HepG2 (cell line): ENCODE measurements around the gene CHPF. TPM values are rescaled to one million over a fixed set of nuclear protein-coding genes. Genes with fewer than 3 reads are reported as not detected.

Source experiments
- ATAC-seq: fragments of 200-7000 bp; cut with Tn5 transposase; 3 replicates; pipeline ENCODE4 v1.9.1; 2020; ENCODE audit warnings: mild to moderate bottlenecking, moderate library complexity
- BruUV-seq: library from RNA; stranded (reverse); fragments of 400-500 nt; replicated peaks from 2 replicates; lab custom pipeline; 2021; lab: Mats Ljungman, UMichigan
- CTCF ChIA-PET: fragments of 300-600 bp; formaldehyde crosslinking; extraction: SDS; loops from one replicate; lab custom pipeline; 2021; ENCODE audit warnings: low total read pairs, inconsistent platforms, low intra/inter-chr PET ratio; lab: Yijun Ruan, JAX
- POLR2A ChIA-PET: fragments of 350-600 bp; sonication (Branson Sonifier 250); formaldehyde crosslinking; loops from one replicate; lab custom pipeline; 2020; ENCODE audit warnings: antibody characterized with exemption, inconsistent platforms; lab: Yijun Ruan, JAX
- DNase-seq: peaks from one replicate; pipeline ENCODE4 v3.0.0-alpha.2; 2015; ENCODE audit warnings: low spot score
- FAIRE-seq: peaks from 3 replicates; lab custom pipeline; 2011; peaks lifted over from hg19 to GRCh38; lab: Jason Lieb, UNC
- H2AFZ ChIP-seq: one replicate; pipeline ENCODE4 v1.6.1; 2011; ENCODE audit warnings: low read length, inconsistent platforms
- H3K27ac ChIP-seq: fragments of 300-600 bp; 3 replicates; pipeline ENCODE4 v1.8.0; 2011; ENCODE audit warnings: mixed run types, mild to moderate bottlenecking, mixed read lengths, low read length, inconsistent platforms; ENCODE audit not compliant: insufficient read depth; ENCODE audit errors: extremely low read length
- H3K27me3 ChIP-seq, 2 experiments: fragments of 200-600 bp in 1 of 2; 2 replicates in 1 of 2; 3 replicates in 1 of 2; pipeline versions ENCODE4 v1.6.0 to v1.8.0; 2011; ENCODE audit warnings: low read length in 2 of 2, mild to moderate bottlenecking in 2 of 2, moderate library complexity in 2 of 2, inconsistent platforms in 1 of 2; ENCODE audit not compliant: insufficient read depth in 2 of 2, control insufficient read depth in 1 of 2
- H3K36me3 ChIP-seq, 2 experiments: fragments of 200-600 bp in 1 of 2; replicated peaks in 1 of 2; 2 replicates in 1 of 2; 3 replicates in 1 of 2; pipeline versions ENCODE4 v1.5.1 to v1.8.0; 2011; ENCODE audit warnings: low read length in 2 of 2, inconsistent platforms in 1 of 2; ENCODE audit not compliant: insufficient read depth in 2 of 2, control insufficient read depth in 1 of 2
- H3K4me1 ChIP-seq: 2 replicates; pipeline ENCODE4 v1.5.1; 2012; ENCODE audit warnings: low read length, inconsistent platforms; ENCODE audit not compliant: insufficient read depth
- H3K4me2 ChIP-seq: 2 replicates; pipeline ENCODE4 v1.6.0; 2011; ENCODE audit warnings: low read depth, low read length, inconsistent platforms
- H3K4me3 ChIP-seq, 3 experiments: fragments of 200-600 bp in 1 of 3; sonication (generic), shearing (Covaris generic) in 1 of 3; replicated peaks in 1 of 3; 2 replicates each; pipeline ENCODE4 v1.5.1; 2011 to 2016; ENCODE audit warnings: low read length in 3 of 3, inconsistent platforms in 2 of 3, low read depth in 2 of 3, mild to moderate bottlenecking in 2 of 3, control low read depth in 1 of 3, mixed read lengths in 1 of 3; ENCODE audit not compliant: insufficient read depth in 1 of 3
- H3K79me2 ChIP-seq: one replicate; pipeline ENCODE4 v1.6.1; 2011; ENCODE audit warnings: low read length, inconsistent platforms; ENCODE audit not compliant: insufficient read depth
- H3K9ac ChIP-seq: 2 replicates; pipeline ENCODE4 v1.6.0; 2011; ENCODE audit warnings: mild to moderate bottlenecking, low read depth, low read length, inconsistent platforms; ENCODE audit not compliant: insufficient read depth
- H3K9me3 ChIP-seq: 2 replicates; pipeline ENCODE4 v1.5.1; 2012; ENCODE audit warnings: mild to moderate bottlenecking, low read length
- H4K20me1 ChIP-seq: 2 replicates; pipeline ENCODE4 v1.6.0; 2011; ENCODE audit warnings: inconsistent platforms, mild to moderate bottlenecking, low read length, moderate library complexity; ENCODE audit not compliant: insufficient read depth
- CAMTA2 ChIP-seq: sonication (generic); formaldehyde crosslinking; IDR thresholded peaks from 2 replicates; pipeline ENCODE4 v1.4.0; 2020; ENCODE audit warnings: mild to moderate bottlenecking, missing genetic modification reagents, borderline replicate concordance
- HNF4A ChIP-seq: sonication (generic); formaldehyde crosslinking; IDR thresholded peaks from 2 replicates; pipeline ENCODE4 v1.4.0; 2020; ENCODE audit warnings: missing genetic modification reagents
- KAT8 ChIP-seq: IDR thresholded peaks from 2 replicates; pipeline ENCODE4 v1.6.1; 2016; ENCODE audit warnings: missing genetic modification reagents, missing compliant biosample characterization
- MEIS2 ChIP-seq: sonication (generic); formaldehyde crosslinking; IDR thresholded peaks from 2 replicates; pipeline ENCODE4 v1.9.0; 2021; ENCODE audit warnings: mild to moderate bottlenecking, missing genetic modification reagents
- MXD3 ChIP-seq: IDR thresholded peaks from 2 replicates; pipeline ENCODE4 v1.6.1; 2016; ENCODE audit warnings: mild to moderate bottlenecking, missing biosample characterization, missing genetic modification reagents
- ZBTB1 ChIP-seq: sonication (generic); formaldehyde crosslinking; IDR thresholded peaks from 2 replicates; pipeline ENCODE4 v1.4.0; 2020; ENCODE audit warnings: missing genetic modification reagents, borderline replicate concordance
- ZMAT3 ChIP-seq: sonication (generic); formaldehyde crosslinking; conservative IDR thresholded peaks from 2 replicates; pipeline ENCODE4 v1.7.0; 2021; ENCODE audit warnings: missing genetic modification reagents
- ZNF264 ChIP-seq: sonication (generic); formaldehyde crosslinking; IDR thresholded peaks from 2 replicates; pipeline ENCODE4 v1.4.0; 2020; ENCODE audit warnings: missing genetic modification reagents
- ZNF292 ChIP-seq: sonication (generic); formaldehyde crosslinking; IDR thresholded peaks from 2 replicates; pipeline ENCODE4 v1.8.1; 2022; ENCODE audit warnings: mild to moderate bottlenecking, low read depth, missing genetic modification reagents, borderline replicate concordance
- ZNF629 ChIP-seq: sonication (generic); formaldehyde crosslinking; conservative IDR thresholded peaks from 2 replicates; pipeline ENCODE4 v1.5.0; 2020; ENCODE audit warnings: missing genetic modification reagents
- WGBS: methylation state at CpG from one replicate; pipeline ENCODE4 v1.1.6; 2017; ENCODE audit warnings: low lambda C conversion rate; 5-methylcytosine and 5-hydroxymethylcytosine counted together
- in situ Hi-C: cut with HindIII; loops from 2 replicates; pipeline ENCODE4 v1.10.0; 2017; ENCODE audit warnings: low pct_unique_long_range_greater_than_20kb; ENCODE audit not compliant: extremely low pct_ligation_motif_present
- intact Hi-C: fragments of 100-400 bp; cut with micrococcal nuclease; formaldehyde crosslinking; loops from one replicate; pipeline ENCODE4 v1.10.0; 2022; ENCODE audit not compliant: unreplicated experiment
- polyA plus RNA-seq, 8 experiments: library from polyadenylated mRNA; depleted of rRNA in 3 of 8; stranded (reverse) in 7 of 8; unstranded in 1 of 8; fragments of >200 nt; fragmentation: Illumina TruSeq in 4 of 8; extraction: Trizol in 4 of 8; gene quantifications; 2 replicates each; pipeline versions ENCODE4 v1.2.1 to v1.2.3, GENCODE V29; 2011 to 2016; ENCODE audit warnings: low read depth in 4 of 8, missing spikeins in 1 of 8, mixed read lengths in 1 of 8; ENCODE audit not compliant: insufficient read depth in 1 of 8
- total RNA-seq, 5 experiments: library from RNA; depleted of rRNA; stranded (reverse); fragments of >200 nt; fragmentation: Illumina TruSeq; extraction: Trizol; gene quantifications; 2 replicates each; pipeline ENCODE4 v1.2.3, GENCODE V29; 2016; ENCODE audit warnings: low read depth in 1 of 5
- TF ChIP-seq, protein P1 (sequence below): sonication (generic); formaldehyde crosslinking; conservative IDR thresholded peaks from 2 replicates; pipeline ENCODE4 v1.5.0; 2020; ENCODE audit warnings: missing genetic modification reagents
- TF ChIP-seq, protein P2 (sequence below): sonication (generic); formaldehyde crosslinking; conservative IDR thresholded peaks from 2 replicates; pipeline ENCODE4 v1.8.1; 2023; ENCODE audit warnings: missing genetic modification reagents
- TF ChIP-seq, protein P3 (sequence below): sonication (generic); formaldehyde crosslinking; IDR thresholded peaks from 2 replicates; pipeline ENCODE4 v1.4.0; 2020; ENCODE audit warnings: low read depth, mild to moderate bottlenecking, missing genetic modification reagents

CHPF gene
- total and polyA plus RNA-seq, 2 of the 13 experiments (the other 11 are each of a cell fraction or from before 2014, with no cell fraction given) = 79.6 to 111 TPM

DNA sequence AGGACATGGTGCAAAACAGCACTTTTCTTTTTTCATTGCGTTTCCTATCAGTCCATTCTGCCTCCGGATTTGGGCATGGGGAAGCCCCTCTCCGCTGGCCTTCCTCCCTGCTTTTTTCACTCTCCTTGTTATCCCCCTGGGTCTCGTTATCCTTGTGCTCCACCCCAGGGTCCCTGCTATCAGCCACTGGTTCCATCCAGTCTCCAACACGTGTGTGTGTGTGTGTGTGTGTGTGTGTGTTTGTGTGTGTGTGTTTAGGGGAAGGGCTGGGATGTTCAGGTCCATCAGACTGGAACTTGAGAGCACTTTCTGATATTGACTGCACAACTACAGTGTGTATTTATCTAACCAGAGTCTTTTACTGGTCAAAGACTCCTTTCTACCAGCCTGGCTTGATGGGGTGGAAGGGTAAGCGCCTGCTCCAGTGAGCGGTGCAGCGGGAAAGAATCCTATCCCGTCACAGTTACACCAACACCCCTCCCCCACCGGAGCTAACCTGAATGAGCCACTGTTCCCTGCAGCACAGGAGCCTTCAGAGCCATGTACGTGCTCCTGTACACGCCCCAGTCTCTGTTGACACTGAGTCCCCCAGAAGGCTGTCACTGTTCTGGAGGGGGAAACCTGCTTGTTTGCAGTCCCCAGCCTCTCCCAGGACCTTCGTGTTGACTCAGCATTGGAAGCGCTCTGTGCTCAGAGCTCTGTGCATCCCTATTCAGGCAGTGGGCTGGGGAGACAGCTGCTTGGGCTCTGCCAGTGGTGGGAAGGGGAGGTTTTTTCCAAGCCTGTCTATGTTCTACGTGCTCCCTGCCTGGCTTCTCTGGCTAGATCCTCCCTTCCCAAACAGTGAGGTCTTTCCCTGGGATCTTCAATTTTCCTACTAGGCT, 33.1 kb upstream of the CHPF start (continued):
- TF ChIP-seq MXD3 (CRISPR knock-in tag) (peak; percentile 32; the same call in 1 of the 2 replicates), HNF4A (CRISPR knock-in tag) (peak; percentile 75), ZBTB1 (CRISPR knock-in tag) (no peak), ZMAT3 (CRISPR knock-in tag) (peak; percentile 73; the same call in 1 of the 2 replicates), ZNF292 (CRISPR knock-in tag) (peak; percentile 100)
- TF ChIP-seq, protein P1, sequence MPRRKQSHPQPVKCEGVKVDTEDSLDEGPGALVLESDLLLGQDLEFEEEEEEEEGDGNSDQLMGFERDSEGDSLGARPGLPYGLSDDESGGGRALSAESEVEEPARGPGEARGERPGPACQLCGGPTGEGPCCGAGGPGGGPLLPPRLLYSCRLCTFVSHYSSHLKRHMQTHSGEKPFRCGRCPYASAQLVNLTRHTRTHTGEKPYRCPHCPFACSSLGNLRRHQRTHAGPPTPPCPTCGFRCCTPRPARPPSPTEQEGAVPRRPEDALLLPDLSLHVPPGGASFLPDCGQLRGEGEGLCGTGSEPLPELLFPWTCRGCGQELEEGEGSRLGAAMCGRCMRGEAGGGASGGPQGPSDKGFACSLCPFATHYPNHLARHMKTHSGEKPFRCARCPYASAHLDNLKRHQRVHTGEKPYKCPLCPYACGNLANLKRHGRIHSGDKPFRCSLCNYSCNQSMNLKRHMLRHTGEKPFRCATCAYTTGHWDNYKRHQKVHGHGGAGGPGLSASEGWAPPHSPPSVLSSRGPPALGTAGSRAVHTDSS (CRISPR knock-in tag) = no peak

DNA sequence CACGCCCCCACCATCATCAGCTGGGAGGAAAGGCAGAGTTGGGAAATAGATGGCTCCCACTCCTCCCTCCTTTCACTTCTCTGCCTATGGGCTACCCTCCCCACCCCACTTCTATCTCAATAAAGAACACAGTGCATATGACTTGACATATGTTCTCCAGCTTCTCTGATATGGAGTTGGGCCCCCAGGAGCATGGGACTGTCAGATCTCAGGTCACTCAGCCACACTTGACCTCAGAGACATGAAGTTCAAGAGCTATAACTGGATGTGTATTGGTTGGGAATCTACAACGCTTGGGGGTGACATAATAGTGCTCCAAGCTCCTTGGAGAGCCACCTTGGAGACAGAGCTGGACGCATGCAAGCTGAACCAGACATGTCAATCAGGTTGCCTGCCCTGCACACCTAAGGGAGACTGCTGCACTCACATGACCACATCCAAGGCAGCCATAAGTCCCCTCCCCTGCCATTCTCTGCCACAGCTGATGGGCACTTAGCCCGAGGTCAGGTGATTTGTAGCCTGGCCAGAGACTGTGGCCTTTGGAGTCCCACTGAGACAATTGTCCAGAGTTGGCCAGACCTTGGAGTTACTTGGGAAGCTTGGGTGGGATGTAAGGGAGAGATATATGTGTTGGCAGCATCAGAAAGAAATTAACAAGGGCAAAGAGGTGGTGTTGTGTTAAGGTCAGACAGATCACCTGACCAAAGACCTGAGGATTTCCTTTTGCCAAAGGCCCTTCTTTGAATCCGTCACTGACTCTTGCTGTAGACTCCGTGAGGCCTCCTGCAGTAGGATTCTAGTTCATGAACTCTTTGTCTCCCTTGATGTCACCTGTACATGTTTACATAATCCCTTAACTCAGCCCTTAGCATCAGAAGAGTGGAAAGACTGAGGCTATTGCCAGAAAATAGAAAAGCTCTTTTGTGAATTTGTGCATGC, 32.2 kb upstream of the CHPF start:
- intact Hi-C loops = loop anchor here (1.0 to 5.0 kb wide), 2 partner anchors 33 to 51 kb away; partner anchors contain the start of genes CHPF and SLC4A3
- WGBS = 37% methylated on average over 6 of the region's 6 CpGs
- Histone ChIP-seq H3K9me3 (no peaks in the 10 kb centered on the region), H3K9ac (peak overlapping the region; percentile 65), H3K4me2 (peak overlapping the region; percentile 79), H4K20me1 (no peaks in the 10 kb centered on the region), H3K36me3 (no peaks in the 10 kb centered on the region), H3K27me3 (no peaks in the 10 kb centered on the region), H3K4me1 (peaks cover 82% of the 10 kb centered on the region), H3K27ac (peak overlapping the region; percentile 86), H3K79me2 (peaks cover 2% of the 10 kb centered on the region), H3K4me3 (peak overlapping the region in 2 of 3 experiments; percentile 15 to 45; a peak in 3 of 6 replicates), H2AFZ (no peak overlapping the region)
- peak; percentile 47 for FAIRE-seq
- POLR2A ChIA-PET = interaction anchor here (0.6 to 5.5 kb wide), 7 partner anchors 13 to 205 kb away, joined by 3 to 82 read pairs (median 6); partner anchors contain the start of genes CHPF, GMPPA, STK11IP and TMEM198
- CTCF ChIA-PET = interaction anchor here (1.8 kb wide), 1 partner anchor 66 kb away, joined by 5 read pairs; no protein-coding TSS in a partner anchor
- no TSS peak for BruUV-seq
- ATAC-seq = peak; percentile 4
- in situ Hi-C loops = no loop called here
- DNase-seq = peak; percentile 79
- TF ChIP-seq KAT8 (CRISPR knock-in tag) (0 out of 2 replicates have a peak, but pooled peaks have one; percentile 22), ZNF264 (CRISPR knock-in tag) (0 out of 2 replicates have a peak, but pooled peaks have one; percentile 57), CAMTA2 (CRISPR knock-in tag) (0 out of 2 replicates have a peak, but pooled peaks have one; percentile 8), ZNF629 (peak; percentile 71), MEIS2 (CRISPR knock-in tag) (0 out of 2 replicates have a peak, but pooled peaks have one; percentile 34)
- TF ChIP-seq, protein P2, sequence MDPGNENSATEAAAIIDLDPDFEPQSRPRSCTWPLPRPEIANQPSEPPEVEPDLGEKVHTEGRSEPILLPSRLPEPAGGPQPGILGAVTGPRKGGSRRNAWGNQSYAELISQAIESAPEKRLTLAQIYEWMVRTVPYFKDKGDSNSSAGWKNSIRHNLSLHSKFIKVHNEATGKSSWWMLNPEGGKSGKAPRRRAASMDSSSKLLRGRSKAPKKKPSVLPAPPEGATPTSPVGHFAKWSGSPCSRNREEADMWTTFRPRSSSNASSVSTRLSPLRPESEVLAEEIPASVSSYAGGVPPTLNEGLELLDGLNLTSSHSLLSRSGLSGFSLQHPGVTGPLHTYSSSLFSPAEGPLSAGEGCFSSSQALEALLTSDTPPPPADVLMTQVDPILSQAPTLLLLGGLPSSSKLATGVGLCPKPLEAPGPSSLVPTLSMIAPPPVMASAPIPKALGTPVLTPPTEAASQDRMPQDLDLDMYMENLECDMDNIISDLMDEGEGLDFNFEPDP = no peak
- TF ChIP-seq, protein P3, sequence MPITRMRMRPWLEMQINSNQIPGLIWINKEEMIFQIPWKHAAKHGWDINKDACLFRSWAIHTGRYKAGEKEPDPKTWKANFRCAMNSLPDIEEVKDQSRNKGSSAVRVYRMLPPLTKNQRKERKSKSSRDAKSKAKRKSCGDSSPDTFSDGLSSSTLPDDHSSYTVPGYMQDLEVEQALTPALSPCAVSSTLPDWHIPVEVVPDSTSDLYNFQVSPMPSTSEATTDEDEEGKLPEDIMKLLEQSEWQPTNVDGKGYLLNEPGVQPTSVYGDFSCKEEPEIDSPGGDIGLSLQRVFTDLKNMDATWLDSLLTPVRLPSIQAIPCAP (CRISPR knock-in tag) = no peak
